DND-41 (cell line): ENCODE data around the gene COG5.

Source experiments
- CTCF ChIP-seq: IDR thresholded peaks from 2 replicates; pipeline ENCODE4 v1.5.1; 2012; ENCODE audit warnings: borderline replicate concordance, low read length, moderate library complexity, mild to moderate bottlenecking; ENCODE audit not compliant: poor library complexity, severe bottlenecking; ENCODE audit errors: extremely low read depth
- EZH2 ChIP-seq: IDR thresholded peaks from 3 replicates; pipeline ENCODE4 v1.6.1; 2012; ENCODE audit warnings: borderline replicate concordance, low read depth, mild to moderate bottlenecking, moderate library complexity, low read length, inconsistent platforms; ENCODE audit not compliant: severe bottlenecking

GRCh38 chr7:107254398-107254985 is 309.2 kb downstream of the COG5 start:
- TF ChIP-seq CTCF, result no peak
- no peak for TF ChIP-seq EZH2
